GM18867 (cell line): ENCODE measurements around the gene PIM1.
A peak's percentile ranks its signal among the peaks of the same experiment; 100 is the strongest.
"Not testable (repeated sequence)": the region's sequence is repeated elsewhere in the genome, so short reads cannot be mapped to it uniquely, and the experiment has no call there.

ENCODE experiments used
- ATAC-seq: cut with Tn5 transposase; IDR thresholded peaks from one replicate; pipeline ENCODE4 v1.9.1; 2021; ENCODE audit warnings: mild to moderate bottlenecking, moderate library complexity; ENCODE audit not compliant: unreplicated experiment

The PIM1 gene

GRCh38 chr6:37170273-37171200 lies 585 bp downstream of the PIM1 start:
- peak; percentile 31 for ATAC-seq

GRCh38 chr6:37171201-37171969 lies 1.4 kb downstream of the PIM1 start:
- ATAC-seq: no peak

GRCh38 chr6:37171970-37172812 lies 2.2 kb downstream of the PIM1 start:
- peak; percentile 22 for ATAC-seq

- ATAC-seq: no peak
Observed at GRCh38 chr6:37172912-37173492, 3.0 kb downstream of the PIM1 start.

GRCh38 chr6:37173493-37174195 lies 3.7 kb downstream of the PIM1 start:
- no peak for ATAC-seq

- no peak for ATAC-seq
Observed at GRCh38 chr6:37174196-37174514, 4.2 kb downstream of the PIM1 start.

- no peak for ATAC-seq
Observed at GRCh38 chr6:37174515-37175331, 4.8 kb downstream of the PIM1 start.

GRCh38 chr6:37175332-37176267 lies 5.6 kb downstream of the PIM1 start:
- ATAC-seq: peak; percentile 48

- ATAC-seq: no peak
Observed at GRCh38 chr6:37176268-37177076, 6.5 kb downstream of the PIM1 start.

GRCh38 chr6:37177077-37177934 lies 7.4 kb downstream of the PIM1 start:
- ATAC-seq: no peak

GRCh38 chr6:37177935-37178517 lies 8.1 kb downstream of the PIM1 start:
- no peak for ATAC-seq

GRCh38 chr6:37180075-37180474 lies 10.1 kb downstream of the PIM1 start:
- ATAC-seq: no peak

- not testable (repeated sequence) for ATAC-seq
Observed at GRCh38 chr6:37180610-37181009, 10.7 kb downstream of the PIM1 start.

GRCh38 chr6:37182736-37183590 lies 13.0 kb downstream of the PIM1 start:
- ATAC-seq: no peak
